Measurements from ENCODE around the gene FAM107A. TPM values are rescaled to one million over a fixed set of nuclear protein-coding genes. Genes with fewer than 3 reads are reported as not detected.
A peak's percentile ranks its signal among the peaks of the same experiment; 100 is the strongest.

Gene FAM107A
- total RNA-seq, 2 donors from 2014 or later = not detected

DNA sequence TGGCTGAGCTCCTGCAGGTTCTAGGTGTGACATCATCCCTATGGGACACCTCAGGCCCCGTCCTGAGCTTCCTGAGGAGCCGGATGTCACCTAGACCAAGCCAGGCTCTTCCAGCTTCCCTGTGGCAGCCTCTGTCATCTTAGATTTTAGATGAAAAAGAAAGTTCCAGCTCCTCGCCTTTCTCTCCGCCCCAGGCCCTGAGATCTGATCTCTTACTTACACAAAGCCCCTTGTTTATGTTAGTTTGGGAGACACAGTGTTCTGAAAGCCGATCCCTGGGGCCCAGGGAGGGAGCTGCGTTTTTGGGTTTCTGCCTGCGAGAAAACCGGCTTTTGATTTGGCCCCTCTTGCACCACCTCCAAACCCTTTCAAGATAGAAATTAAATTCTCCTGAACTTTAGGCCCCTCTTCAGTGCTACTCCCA lies 40.2 kb upstream of the FAM107A start:
- H3K27ac ChIP-seq (ENCODE audit: low read depth, low read length) = no peak overlapping the region
- TF ChIP-seq, protein P1, sequence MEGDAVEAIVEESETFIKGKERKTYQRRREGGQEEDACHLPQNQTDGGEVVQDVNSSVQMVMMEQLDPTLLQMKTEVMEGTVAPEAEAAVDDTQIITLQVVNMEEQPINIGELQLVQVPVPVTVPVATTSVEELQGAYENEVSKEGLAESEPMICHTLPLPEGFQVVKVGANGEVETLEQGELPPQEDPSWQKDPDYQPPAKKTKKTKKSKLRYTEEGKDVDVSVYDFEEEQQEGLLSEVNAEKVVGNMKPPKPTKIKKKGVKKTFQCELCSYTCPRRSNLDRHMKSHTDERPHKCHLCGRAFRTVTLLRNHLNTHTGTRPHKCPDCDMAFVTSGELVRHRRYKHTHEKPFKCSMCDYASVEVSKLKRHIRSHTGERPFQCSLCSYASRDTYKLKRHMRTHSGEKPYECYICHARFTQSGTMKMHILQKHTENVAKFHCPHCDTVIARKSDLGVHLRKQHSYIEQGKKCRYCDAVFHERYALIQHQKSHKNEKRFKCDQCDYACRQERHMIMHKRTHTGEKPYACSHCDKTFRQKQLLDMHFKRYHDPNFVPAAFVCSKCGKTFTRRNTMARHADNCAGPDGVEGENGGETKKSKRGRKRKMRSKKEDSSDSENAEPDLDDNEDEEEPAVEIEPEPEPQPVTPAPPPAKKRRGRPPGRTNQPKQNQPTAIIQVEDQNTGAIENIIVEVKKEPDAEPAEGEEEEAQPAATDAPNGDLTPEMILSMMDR (conservative IDR thresholded peaks at IDR 0.05) = no peak
- Mint-ChIP-seq H3K4me1 (peaks cover 10% of the 10 kb centered on the region), H3K9me3 (no peaks in the 10 kb centered on the region), H3K27ac (peak overlapping the region; percentile 80), H3K27me3 (ENCODE audit: insufficient read depth) (no peaks in the 10 kb centered on the region), H3K36me3 (ENCODE audit: low read depth) (no peaks in the 10 kb centered on the region), H3K4me3 (no peak overlapping the region)
- H3K4me1 ChIP-seq (ENCODE audit: control insufficient read depth, insufficient read depth, low read length) = peaks cover 5% of the 10 kb centered on the region
- no peak overlapping the region for H3K4me3 ChIP-seq (ENCODE audit: low read length)
- 74 to 87% methylated on average over 5 to 8 of the region's 8 CpGs for WGBS, 2 experiments (ENCODE audit: insufficient coverage in 1 of 2, insufficient read length in 1 of 2)
- H3K9me3 ChIP-seq (ENCODE audit: control insufficient read depth, low read length) = no peaks in the 10 kb centered on the region
- H3K9ac ChIP-seq (ENCODE audit: extremely low read depth, low read length, poor library complexity, severe bottlenecking) = no peak overlapping the region
- no peaks in the 10 kb centered on the region for H3K27me3 ChIP-seq (ENCODE audit: control insufficient read depth, insufficient read depth, low read length, poor library complexity, severe bottlenecking)
- H3K36me3 ChIP-seq (ENCODE audit: control insufficient read depth, insufficient read depth, low read length) = no peaks in the 10 kb centered on the region
- DNase-seq = no peak

DNA sequence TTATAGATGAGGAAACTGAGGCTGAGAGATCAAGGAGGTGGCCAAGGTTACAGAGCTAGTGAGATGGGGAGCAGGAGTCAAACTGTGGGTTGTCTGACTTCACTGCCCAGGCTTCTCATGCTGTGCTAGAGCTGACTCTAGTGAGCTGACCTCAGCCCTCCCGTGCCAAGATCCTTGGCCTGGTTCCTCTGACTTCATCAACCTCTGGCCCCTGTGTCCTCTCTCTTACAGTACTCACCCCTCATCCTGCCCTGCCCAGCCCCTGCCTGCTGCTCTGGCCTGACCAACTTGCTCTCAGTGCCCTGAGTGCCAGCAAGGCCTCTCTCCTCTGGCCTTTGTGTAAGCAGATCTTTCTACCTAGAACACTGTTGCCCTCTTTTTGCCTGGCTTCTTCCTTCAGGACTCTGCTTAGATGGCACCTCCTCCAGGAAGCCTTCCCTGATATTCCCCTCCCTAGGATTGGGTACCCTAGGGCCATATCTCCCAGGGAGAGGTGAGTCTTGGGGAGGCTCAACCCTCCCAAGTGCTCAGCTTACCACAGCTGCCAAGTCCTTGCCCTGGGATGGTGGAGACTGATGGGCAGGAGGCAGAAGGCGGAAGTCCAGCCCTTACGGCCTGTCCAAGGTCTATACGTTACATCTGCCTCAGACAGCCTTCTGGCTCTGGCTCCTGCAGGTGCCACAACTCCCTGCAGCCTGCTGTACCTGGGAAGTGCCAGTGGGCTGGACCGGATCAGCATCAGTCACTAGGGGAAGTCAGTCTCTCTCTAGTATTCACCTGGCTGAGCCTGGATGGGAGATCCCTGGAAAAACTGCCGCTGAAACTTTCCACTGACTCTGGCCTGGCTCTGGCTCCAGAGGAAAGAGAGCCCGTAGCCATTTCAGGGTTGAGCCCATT lies 36.3 kb upstream of the FAM107A start:
- H3K27me3 Mint-ChIP-seq (ENCODE audit: insufficient read depth) = peaks cover 5% of the 10 kb centered on the region
- DNase-seq = no peak
- peak overlapping the region; percentile 2 for H3K27ac Mint-ChIP-seq
- Histone ChIP-seq H3K4me3 (ENCODE audit: low read length) (no peak overlapping the region), H3K4me1 (ENCODE audit: control insufficient read depth, insufficient read depth, low read length) (peaks cover 5% of the 10 kb centered on the region), H3K36me3 (ENCODE audit: control insufficient read depth, insufficient read depth, low read length) (no peaks in the 10 kb centered on the region), H3K9me3 (ENCODE audit: control insufficient read depth, low read length) (no peaks in the 10 kb centered on the region), H3K27me3 (ENCODE audit: control insufficient read depth, insufficient read depth, low read length, poor library complexity, severe bottlenecking) (no peaks in the 10 kb centered on the region), H3K9ac (ENCODE audit: extremely low read depth, low read length, poor library complexity, severe bottlenecking) (no peak overlapping the region), H3K27ac (ENCODE audit: low read depth, low read length) (no peak overlapping the region)
- TF ChIP-seq, protein P1 (conservative IDR thresholded peaks at IDR 0.05) = no peak
- no peaks in the 10 kb centered on the region for H3K9me3 Mint-ChIP-seq
- H3K36me3 Mint-ChIP-seq (ENCODE audit: low read depth) = no peaks in the 10 kb centered on the region
- H3K4me3 Mint-ChIP-seq = no peak overlapping the region
- H3K4me1 Mint-ChIP-seq = peaks cover 10% of the 10 kb centered on the region
- 82 to 84% methylated on average over 5 to 7 of the region's 7 CpGs for WGBS, 2 experiments (ENCODE audit: insufficient coverage in 1 of 2, insufficient read length in 1 of 2)

DNA sequence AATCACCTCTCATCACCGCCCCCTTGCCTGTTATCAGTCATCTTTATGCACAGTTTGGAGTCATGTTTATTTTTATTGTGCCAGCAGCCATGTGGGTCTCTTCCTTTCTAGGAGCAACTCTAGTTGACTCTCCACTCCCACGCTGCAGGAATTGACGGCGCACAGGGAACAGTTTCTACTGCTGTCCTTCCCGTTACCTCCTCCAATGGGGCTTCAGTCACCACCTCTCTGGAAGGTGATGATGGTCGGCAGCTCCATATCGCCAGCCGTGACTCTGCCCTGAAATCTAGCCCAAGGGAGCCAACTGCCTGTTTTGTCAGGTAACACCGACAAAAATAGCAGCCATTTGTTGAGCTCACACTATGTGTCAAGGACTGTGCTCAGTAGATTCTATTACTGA lies 35.6 kb upstream of the FAM107A start:
- Histone ChIP-seq H3K4me3 (ENCODE audit: low read length) (no peak overlapping the region), H3K9me3 (ENCODE audit: control insufficient read depth, low read length) (no peaks in the 10 kb centered on the region), H3K4me1 (ENCODE audit: control insufficient read depth, insufficient read depth, low read length) (peaks cover 5% of the 10 kb centered on the region), H3K9ac (ENCODE audit: extremely low read depth, low read length, poor library complexity, severe bottlenecking) (no peak overlapping the region), H3K27me3 (ENCODE audit: control insufficient read depth, insufficient read depth, low read length, poor library complexity, severe bottlenecking) (no peaks in the 10 kb centered on the region), H3K27ac (ENCODE audit: low read depth, low read length) (no peak overlapping the region), H3K36me3 (ENCODE audit: control insufficient read depth, insufficient read depth, low read length) (no peaks in the 10 kb centered on the region)
- Mint-ChIP-seq H3K36me3 (ENCODE audit: low read depth) (no peaks in the 10 kb centered on the region), H3K4me1 (peaks cover 9% of the 10 kb centered on the region), H3K27ac (no peak overlapping the region), H3K9me3 (no peaks in the 10 kb centered on the region), H3K4me3 (no peak overlapping the region), H3K27me3 (ENCODE audit: insufficient read depth) (peaks cover 5% of the 10 kb centered on the region)
- no peak for DNase-seq
- TF ChIP-seq, protein P1 (conservative IDR thresholded peaks at IDR 0.05) = no peak
- WGBS, 2 experiments (ENCODE audit: insufficient coverage in 1 of 2, insufficient read length in 1 of 2) = 93 to 95% methylated on average over 6 to 9 of the region's 9 CpGs
